Cardiac muscle cell (in vitro differentiated cells and primary cell): ENCODE results near the gene ABHD14A. TPM values are rescaled to one million over a fixed set of nuclear protein-coding genes. Genes with fewer than 3 reads are reported as not detected.
A peak's percentile ranks its signal among the peaks of the same experiment; 100 is the strongest.
"Not testable (repeated sequence)": the region's sequence is repeated elsewhere in the genome, so short reads cannot be mapped to it uniquely, and the experiment has no call there.

Source experiments
- DNase-seq, 2 donors: peaks; one replicate each; pipeline versions ENCODE4 v3.0.0 to v3.0.0-alpha.2; 2010 to 2017; ENCODE audit warnings: low read depth in 1 of 2, low spot score in 1 of 2
- H3K27ac ChIP-seq: fragments of 200-600 bp; sonication (generic); 2 replicates; pipeline ENCODE4 v1.5.1; 2016
- H3K27me3 ChIP-seq: fragments of 200-600 bp; sonication (generic); 2 replicates; pipeline ENCODE4 v1.6.0; 2016; ENCODE audit warnings: control low read depth
- H3K36me3 ChIP-seq: fragments of 200-600 bp; sonication (generic); 2 replicates; pipeline ENCODE4 v1.5.1; 2016; ENCODE audit warnings: control low read depth
- H3K4me1 ChIP-seq: fragments of 200-600 bp; sonication (generic); 2 replicates; pipeline ENCODE4 v1.8.1; 2017; ENCODE audit warnings: low read depth, mild to moderate bottlenecking, mixed run types
- H3K4me3 ChIP-seq: fragments of 200-600 bp; sonication (generic); 2 replicates; pipeline ENCODE4 v1.5.1; 2016; ENCODE audit warnings: mild to moderate bottlenecking
- H3K9me3 ChIP-seq: fragments of 200-600 bp; sonication (generic); 2 replicates; pipeline ENCODE4 v1.5.1; 2017; ENCODE audit warnings: low read depth, mild to moderate bottlenecking, control low read depth
- polyA plus RNA-seq: library from polyadenylated mRNA; unstranded; fragments of >200 nt; fragmentation: Nextera tagmentation; extraction: Ambion mirVana; gene quantifications from 2 replicates; pipeline ENCODE4 v1.2.1, GENCODE V29; 2016
- total RNA-seq: library from RNA; depleted of rRNA; stranded (reverse); fragments of >200 nt; gene quantifications from 2 replicates; pipeline ENCODE4 v1.2.3, GENCODE V29; 2016
- TF ChIP-seq, protein P1 (sequence below): IDR thresholded peaks from 2 replicates; pipeline ENCODE4 v1.5.1; 2012; ENCODE audit warnings: low read depth, mild to moderate bottlenecking, low read length

Gene ABHD14A
- total and polyA plus RNA-seq, 2 experiments from 2014 or later, result 56.5 to 104 TPM

DNA sequence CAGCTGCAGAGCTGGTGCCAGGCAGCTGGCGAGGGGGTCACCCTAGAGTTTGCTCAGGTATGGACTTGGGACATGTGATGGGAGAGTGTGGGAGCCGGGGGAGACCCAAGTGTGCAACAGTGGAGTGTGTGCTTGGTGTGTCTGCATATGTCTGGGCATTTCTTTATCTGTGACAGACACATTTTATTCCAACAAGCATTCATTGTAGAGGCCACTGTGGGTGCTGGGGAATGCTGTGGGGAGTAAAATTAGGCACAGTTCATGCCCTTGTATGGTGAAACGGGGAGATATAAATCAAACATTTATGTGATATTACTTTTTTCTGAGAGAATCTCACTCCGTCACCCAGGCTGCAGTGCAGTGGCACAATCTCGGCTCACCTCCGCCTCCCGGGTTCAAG lies 12.7 kb downstream of the ABHD14A start:
- no peaks in the 10 kb centered on the region for H3K27me3 ChIP-seq
- TF ChIP-seq, protein P1, sequence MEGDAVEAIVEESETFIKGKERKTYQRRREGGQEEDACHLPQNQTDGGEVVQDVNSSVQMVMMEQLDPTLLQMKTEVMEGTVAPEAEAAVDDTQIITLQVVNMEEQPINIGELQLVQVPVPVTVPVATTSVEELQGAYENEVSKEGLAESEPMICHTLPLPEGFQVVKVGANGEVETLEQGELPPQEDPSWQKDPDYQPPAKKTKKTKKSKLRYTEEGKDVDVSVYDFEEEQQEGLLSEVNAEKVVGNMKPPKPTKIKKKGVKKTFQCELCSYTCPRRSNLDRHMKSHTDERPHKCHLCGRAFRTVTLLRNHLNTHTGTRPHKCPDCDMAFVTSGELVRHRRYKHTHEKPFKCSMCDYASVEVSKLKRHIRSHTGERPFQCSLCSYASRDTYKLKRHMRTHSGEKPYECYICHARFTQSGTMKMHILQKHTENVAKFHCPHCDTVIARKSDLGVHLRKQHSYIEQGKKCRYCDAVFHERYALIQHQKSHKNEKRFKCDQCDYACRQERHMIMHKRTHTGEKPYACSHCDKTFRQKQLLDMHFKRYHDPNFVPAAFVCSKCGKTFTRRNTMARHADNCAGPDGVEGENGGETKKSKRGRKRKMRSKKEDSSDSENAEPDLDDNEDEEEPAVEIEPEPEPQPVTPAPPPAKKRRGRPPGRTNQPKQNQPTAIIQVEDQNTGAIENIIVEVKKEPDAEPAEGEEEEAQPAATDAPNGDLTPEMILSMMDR, result no peak
- H3K9me3 ChIP-seq, result no peaks in the 10 kb centered on the region
- peaks cover 9% of the 10 kb centered on the region for H3K4me1 ChIP-seq
- DNase-seq, result no peak
- H3K4me3 ChIP-seq, result no peak overlapping the region
- H3K27ac ChIP-seq, result peak overlapping the region; percentile 14
- peaks cover 2% of the 10 kb centered on the region for H3K36me3 ChIP-seq

DNA sequence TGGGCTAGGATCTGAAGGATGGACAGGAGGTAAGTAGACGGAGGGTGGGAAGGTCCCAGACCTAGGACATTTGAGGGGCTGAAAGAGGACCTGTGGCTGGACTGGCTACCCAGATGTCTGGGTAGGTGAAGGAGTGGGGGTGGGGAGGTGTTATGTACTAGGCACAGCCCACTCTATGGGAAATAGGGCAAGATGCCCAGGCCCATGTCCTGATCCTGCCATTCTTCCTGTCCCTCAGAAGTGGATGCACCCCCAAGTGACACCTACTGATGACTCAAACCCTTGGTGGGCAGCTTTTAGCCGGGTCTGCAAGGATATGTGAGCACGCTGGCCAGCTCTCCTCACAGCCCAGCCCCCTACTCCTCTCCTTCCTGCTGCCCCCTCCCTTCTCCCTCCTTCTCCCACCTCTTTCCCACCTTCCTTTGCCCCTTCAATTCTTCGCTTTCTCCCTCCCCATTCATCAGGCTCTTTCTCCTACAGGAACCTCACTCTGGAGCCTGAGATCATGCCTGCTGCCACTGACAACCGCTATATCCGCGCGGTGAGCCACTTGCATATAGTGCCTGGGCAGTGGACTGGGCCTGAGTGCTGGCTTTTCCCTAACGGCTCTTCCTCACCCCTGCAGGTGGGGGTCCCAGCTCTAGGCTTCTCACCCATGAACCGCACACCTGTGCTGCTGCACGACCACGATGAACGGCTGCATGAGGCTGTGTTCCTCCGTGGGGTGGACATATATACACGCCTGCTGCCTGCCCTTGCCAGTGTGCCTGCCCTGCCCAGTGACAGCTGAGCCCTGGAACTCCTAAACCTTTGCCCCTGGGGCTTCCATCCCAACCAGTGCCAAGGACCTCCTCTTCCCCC lies 13.7 kb downstream of the ABHD14A start:
- no peak for DNase-seq
- TF ChIP-seq, protein P1, result no peak
- Histone ChIP-seq H3K27ac (peak overlapping the region; percentile 62), H3K9me3 (no peaks in the 10 kb centered on the region), H3K36me3 (peaks cover 6% of the 10 kb centered on the region), H3K4me3 (no peak overlapping the region), H3K27me3 (no peaks in the 10 kb centered on the region), H3K4me1 (peaks cover 9% of the 10 kb centered on the region)

DNA sequence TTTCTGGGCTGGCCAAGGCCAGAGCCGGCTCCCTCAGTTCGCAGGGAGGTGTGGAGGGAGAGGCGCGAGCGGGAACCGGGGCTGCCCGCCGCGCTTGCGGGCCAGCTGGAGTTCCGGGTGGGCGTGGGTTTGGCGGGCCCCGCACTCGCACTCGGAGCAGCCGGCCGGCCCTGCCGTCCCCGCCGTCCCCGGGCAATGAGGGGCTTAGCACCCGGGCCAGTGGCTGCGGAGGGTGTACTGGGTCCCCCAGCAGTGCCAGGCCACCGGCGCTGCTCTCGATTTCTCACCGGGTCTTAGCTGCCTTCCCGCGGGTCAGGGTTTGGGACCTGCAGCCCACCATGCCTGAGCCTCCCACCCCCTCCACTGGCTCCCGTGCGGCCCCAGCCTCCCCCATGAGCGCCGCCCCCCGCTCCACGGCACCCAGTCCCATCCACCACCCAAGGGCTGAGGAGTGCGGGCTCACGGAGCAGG lies 15.7 kb downstream of the ABHD14A start:
- H3K27me3 ChIP-seq, H3K4me1 ChIP-seq, DNase-seq, H3K4me3 ChIP-seq, H3K27ac ChIP-seq, H3K9me3 ChIP-seq: not testable (repeated sequence)
- H3K36me3 ChIP-seq, result peaks cover 15% of the 10 kb centered on the region

DNA sequence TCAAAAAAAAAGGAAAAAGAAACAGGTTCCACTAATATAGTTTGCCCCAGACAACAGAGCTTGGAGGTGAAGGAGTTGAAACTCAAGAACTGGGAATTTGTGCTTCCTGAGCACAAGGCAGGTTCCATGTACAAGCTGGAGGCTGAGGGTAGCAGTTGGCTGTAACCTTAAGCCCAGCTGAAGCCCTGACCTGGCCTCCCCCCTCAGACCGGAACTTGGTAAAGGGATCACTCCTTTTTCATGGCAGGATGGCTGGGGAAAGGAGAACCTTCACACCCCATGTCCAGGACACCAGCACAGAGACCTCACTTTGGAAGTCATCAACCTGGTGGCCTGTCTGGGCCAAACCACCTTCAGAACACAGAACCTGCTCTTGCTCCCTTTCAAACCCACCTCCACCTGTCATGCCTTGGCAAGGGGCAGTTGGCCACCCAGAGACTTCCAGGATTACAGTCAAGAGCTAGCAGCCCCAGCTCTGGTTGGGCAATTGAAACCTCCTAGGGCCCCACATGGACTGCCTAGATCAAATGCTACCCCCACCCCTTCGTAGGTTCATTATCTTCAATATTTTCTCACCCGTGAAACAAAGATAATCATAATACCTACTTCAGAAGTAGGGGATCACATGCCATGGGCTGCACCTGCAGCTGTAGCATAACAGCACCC lies 17.3 kb downstream of the ABHD14A start:
- H3K27ac ChIP-seq, result peak overlapping the region; percentile 66
- H3K36me3 ChIP-seq, result peaks cover 15% of the 10 kb centered on the region
- no peak overlapping the region for H3K4me3 ChIP-seq
- H3K4me1 ChIP-seq, result peaks cover 9% of the 10 kb centered on the region
- TF ChIP-seq, protein P1, result no peak
- H3K27me3 ChIP-seq, result no peaks in the 10 kb centered on the region
- no peak for DNase-seq
- no peaks in the 10 kb centered on the region for H3K9me3 ChIP-seq

DNA sequence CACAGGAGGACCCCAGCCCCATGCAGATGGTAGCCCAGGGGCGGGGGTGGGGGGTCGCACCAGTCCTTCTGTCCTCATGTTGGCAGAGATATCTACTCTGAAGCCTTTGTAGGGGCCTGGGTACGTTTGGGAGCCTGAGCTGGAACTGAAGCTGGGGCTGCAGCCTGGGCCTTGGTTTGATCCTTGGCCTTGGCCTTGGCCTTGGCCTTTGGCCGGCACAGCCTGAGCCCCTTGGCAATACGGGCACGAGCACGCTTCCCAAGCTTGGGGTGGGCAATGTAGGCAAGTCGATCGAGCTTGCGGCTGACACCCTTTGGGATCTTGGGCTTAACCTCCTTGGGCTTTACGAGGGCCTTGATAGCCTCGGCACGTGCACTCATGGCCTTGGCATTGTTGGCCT lies 18.8 kb downstream of the ABHD14A start:
- Histone ChIP-seq H3K4me1 (peaks cover 12% of the 10 kb centered on the region), H3K36me3 (peaks cover 15% of the 10 kb centered on the region)
- H3K9me3 ChIP-seq, DNase-seq, H3K27me3 ChIP-seq, H3K4me3 ChIP-seq, H3K27ac ChIP-seq: not testable (repeated sequence)

DNA sequence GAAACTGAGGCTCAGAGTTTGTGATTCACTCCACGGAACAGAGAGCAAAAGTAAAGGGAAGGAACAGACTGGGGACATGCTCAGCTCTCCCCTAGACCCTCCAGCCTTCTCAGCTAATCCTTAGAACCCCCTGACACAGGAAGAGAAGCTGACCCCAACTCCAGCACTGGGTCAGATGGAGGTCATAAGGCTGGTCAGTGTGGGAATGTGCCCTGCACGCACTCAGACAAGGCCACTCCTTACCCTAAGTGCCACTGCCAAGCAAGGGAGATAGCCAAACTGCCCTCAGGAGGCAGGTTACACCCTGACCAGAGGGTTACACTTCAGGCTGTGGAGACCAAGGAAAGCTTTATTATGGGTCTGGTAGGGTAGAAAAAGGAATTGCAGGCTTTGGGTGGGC lies 19.7 kb downstream of the ABHD14A start:
- Histone ChIP-seq H3K4me1 (peaks cover 12% of the 10 kb centered on the region), H3K4me3 (peak overlapping the region; percentile 80), H3K9me3 (no peaks in the 10 kb centered on the region), H3K27me3 (no peaks in the 10 kb centered on the region), H3K36me3 (peaks cover 15% of the 10 kb centered on the region), H3K27ac (peak overlapping the region; percentile 92)
- DNase-seq, result no peak
- TF ChIP-seq, protein P1, result no peak
